DMS53 treated with DMSO at 0.1 percent for 48 hours (cell line): Measurements from ENCODE around the gene C3orf52.

Experiments
- DNase-seq: peaks from one replicate; lab custom pipeline; 2025; ENCODE audit not compliant: unreplicated experiment; lab: John Stamatoyannopoulos, UW

C3orf52 gene

GRCh38 chr3:112085735-112086075 lies 484 bp upstream of the C3orf52 start:
- DNase-seq = no peak

DNA sequence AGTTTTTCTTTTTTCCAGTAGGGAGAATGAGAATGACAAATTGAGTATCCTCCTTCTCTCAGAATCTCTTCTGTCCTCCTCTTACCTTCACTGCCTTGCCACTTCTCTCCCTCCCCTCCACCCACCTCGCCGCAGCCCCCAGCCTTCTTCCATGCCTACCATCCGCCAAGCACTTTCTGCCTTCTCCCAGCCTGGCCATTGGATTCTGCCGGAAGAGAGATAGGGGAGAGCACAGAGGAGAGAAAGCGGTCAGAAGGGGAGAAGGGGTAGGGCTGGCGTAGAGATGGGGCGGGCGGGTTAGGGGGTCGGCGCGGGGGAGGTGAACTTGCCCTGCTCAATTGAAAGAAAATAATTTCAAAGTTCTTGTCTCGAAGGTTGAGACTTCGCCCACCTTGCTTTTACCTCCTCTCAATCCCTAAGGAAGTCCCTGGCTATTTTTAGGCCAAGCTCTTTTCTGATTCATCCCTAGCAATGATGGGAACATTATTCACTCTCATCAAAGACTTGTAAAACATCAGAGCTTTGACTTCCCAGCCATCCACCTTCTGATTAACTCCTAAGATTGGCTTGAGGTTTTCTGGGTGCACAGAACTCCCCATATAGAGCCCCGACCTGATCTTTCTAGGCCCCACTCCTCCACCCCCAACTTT lies 811 bp downstream of the C3orf52 start:
- DNase-seq = no peak

DNA sequence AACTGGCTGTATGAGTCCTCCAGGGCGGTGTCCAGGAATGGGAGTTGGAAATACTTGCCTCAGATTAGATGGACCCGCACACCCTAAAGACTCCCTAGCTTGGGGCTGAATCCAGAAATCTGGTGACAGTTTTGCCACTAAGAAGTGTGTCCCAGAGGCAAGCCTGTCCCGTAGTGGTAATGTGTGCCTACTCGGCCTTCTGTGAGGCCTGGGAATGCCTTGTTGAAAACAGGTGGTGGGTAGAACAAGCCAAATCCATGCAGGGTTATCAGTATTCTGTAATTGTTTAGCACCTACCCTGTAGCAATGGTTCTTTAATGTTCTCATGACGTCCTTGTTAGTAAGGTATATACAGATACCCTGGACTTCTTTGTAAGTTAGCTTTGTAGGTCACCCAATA lies 1.6 kb downstream of the C3orf52 start:
- DNase-seq = no peak

DNA sequence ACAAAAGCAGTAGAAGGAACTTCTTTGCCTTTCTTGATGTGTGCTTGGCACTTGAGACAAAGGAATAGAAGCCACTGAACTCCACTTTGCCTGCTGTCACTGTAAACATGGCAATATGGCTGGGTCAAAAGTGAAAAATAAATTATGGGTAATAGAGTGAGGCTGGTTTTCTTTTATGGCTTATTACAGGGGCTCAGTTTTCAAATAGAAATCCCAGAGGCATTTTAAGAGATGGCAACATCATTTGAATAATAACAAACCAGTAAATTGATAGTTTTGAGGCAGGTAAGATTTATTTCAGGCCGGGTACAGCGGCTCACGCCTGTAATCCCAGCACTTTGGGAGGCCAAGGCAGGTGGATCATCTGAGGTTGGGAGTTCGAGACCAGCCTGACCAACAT lies 2.8 kb downstream of the C3orf52 start:
- DNase-seq = no peak

GRCh38 chr3:112089956-112090886 lies 4.0 kb downstream of the C3orf52 start:
- peak; percentile 55 for DNase-seq

- DNase-seq = peak; percentile 83
These were observed 4.8 kb downstream of the C3orf52 start for GRCh38 chr3:112090887-112091586.

DNA sequence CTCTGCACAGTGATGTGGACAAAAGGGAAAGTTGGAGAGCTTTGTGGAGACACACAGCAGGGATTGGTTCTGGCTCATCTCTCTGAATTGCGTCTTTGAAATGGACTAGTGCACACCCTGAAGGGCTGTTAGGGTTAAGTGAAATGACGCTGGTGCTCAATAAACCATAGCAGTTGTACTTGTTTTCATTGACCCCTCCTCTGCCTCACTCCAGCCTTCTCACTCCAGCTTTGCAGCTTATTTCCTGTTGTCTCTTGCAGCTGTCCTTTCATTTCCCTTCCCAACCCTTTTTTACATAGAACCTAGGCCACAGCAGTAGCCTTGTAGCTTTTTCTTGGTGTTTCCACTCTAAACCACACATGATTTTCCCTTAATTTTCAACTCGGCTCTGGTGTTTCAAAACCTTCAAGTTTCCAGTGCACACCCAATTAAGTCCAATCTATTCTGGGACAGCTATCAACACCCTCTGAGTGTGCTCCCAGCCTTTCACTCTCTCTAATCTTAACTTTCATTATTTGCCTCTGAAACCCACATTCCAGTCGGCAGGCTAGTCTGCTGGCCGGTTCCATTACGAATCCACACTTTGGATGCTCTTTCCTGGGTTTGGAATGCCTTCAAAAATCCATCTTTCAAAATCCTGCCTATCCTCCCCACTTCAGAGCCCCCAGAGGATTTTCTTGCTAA lies 6.4 kb downstream of the C3orf52 start:
- peak; percentile 71 for DNase-seq

- no peak for DNase-seq
These were observed 7.0 kb downstream of the C3orf52 start for GRCh38 chr3:112093180-112093522.

- DNase-seq = no peak
These were observed 9.5 kb downstream of the C3orf52 start for GRCh38 chr3:112095731-112096130.

DNA sequence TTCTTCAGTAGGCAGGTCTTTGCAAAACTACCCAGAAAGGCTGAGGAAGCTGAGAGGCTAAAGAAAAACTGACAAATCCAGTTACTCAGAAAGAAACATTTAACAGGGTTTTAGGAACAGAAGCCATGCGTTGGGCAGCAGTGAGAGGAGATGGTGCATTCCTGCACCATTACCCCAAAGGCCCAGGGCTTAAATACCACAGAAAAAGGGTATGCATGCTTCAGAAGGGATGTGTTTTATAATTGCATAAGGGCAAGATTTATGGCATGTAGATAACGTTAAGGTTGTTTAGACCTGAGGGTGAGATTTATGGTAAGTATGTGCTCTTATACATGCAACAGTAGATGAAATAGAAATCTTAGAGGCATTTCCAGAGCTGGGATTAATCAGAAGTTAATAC lies 10.0 kb downstream of the C3orf52 start:
- no peak for DNase-seq

DNA sequence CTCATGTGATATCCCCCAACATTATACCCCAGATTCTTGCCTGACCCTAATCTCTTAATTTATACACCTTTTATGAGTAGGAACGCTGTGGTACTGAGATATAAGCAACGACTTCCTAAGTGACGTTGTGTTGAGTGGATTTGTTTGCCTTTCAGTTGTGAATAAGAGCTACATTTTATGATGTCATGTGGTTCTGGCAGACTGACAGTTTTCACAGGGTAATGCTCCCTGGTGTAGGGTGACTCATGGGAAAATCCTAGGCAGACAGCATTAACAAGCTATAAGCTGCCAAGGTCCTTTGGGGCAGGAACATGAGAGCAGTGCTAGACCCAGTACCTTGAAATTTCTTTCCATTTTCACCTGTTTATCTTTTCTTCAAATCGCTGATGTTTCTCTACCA lies 11.2 kb downstream of the C3orf52 start:
- peak; percentile 93 for DNase-seq

GRCh38 chr3:112101916-112102315 lies 15.7 kb downstream of the C3orf52 start:
- no peak for DNase-seq

DNA sequence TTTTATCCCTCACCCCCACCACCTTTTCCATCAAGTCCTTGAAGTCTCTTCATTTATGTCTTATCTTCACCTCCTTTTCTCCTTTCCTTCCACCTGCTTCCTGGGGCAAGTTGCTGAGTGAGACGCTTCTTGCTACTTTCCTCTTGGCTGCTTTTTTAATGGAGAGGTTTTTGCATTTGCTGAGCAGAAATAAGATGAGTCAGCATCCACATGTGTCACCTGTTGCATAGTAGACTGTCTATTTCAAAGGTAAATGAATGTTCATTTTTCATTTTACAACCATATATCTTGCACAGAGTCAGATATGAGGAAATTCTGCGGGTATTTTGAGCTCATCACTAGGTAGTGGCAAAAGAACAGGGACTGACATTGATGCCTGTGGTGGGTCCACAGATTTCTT lies 18.6 kb downstream of the C3orf52 start:
- DNase-seq = no peak

GRCh38 chr3:112109322-112109721 lies 23.1 kb downstream of the C3orf52 start:
- DNase-seq = peak; percentile 55

- peak; percentile 21 for DNase-seq
These were observed 25.7 kb downstream of the C3orf52 start for GRCh38 chr3:112111785-112112402.

GRCh38 chr3:112114576-112115160 lies 28.5 kb downstream of the C3orf52 start:
- no peak for DNase-seq

GRCh38 chr3:112115161-112115739 lies 29.1 kb downstream of the C3orf52 start:
- DNase-seq = no peak

GRCh38 chr3:112115806-112116383 lies 29.7 kb downstream of the C3orf52 start:
- DNase-seq = no peak

DNA sequence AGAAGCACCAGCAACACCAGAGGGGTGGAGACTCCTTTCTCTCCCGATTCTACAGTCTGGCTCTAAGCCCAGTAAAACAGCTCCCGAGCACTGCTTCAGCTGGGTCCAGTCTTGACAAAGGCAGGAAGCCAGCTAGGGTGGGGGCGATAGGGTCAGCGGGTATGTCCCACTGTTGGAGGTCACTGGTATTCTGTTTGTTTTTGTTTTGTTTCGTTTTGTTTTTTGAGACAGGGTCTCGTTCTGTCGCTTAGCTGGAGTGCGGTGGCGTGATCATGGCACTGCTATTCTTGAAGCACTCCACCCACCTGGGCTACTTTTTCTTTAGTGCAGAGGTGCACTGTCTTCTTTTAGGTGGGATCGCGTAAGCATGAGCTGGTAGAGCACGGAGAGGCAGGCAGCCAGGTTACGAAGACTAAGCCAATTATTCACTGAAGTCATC lies 30.6 kb downstream of the C3orf52 start:
- DNase-seq = no peak

- DNase-seq = no peak
These were observed 31.2 kb downstream of the C3orf52 start for GRCh38 chr3:112117415-112117814.
